ENCODE measurements around the gene ZNF607.

GRCh38 chr19:37669450-37669914 lies 50.1 kb downstream of the ZNF607 start:
- no peak for TF ChIP-seq POLR2A (IDR thresholded peaks at IDR 0.05; ENCODE audit: low read length)
- no peak for TF ChIP-seq GATA1 (IDR thresholded peaks at IDR 0.05; ENCODE audit: low read depth, low read length)

Measured in erythroblast (primary cell).